ENCODE results near the gene CATSPERB.

GRCh38 chr14:91586410-91586809 is 145.5 kb downstream of the CATSPERB start:
- TF ChIP-seq POLR2A (IDR thresholded peaks at IDR 0.05) (no peak), POLR2AphosphoS5 (IDR thresholded peaks at IDR 0.05) (no peak)
- TF ChIP-seq, protein P1, sequence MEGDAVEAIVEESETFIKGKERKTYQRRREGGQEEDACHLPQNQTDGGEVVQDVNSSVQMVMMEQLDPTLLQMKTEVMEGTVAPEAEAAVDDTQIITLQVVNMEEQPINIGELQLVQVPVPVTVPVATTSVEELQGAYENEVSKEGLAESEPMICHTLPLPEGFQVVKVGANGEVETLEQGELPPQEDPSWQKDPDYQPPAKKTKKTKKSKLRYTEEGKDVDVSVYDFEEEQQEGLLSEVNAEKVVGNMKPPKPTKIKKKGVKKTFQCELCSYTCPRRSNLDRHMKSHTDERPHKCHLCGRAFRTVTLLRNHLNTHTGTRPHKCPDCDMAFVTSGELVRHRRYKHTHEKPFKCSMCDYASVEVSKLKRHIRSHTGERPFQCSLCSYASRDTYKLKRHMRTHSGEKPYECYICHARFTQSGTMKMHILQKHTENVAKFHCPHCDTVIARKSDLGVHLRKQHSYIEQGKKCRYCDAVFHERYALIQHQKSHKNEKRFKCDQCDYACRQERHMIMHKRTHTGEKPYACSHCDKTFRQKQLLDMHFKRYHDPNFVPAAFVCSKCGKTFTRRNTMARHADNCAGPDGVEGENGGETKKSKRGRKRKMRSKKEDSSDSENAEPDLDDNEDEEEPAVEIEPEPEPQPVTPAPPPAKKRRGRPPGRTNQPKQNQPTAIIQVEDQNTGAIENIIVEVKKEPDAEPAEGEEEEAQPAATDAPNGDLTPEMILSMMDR (IDR thresholded peaks at IDR 0.05), result no peak
